ENCODE measurements around the gene TP53INP2.

- TF ChIP-seq CTCF (IDR thresholded peaks at IDR 0.05): no peak
- no peak for TF ChIP-seq POLR2A (IDR thresholded peaks at IDR 0.05)
- no peak for TF ChIP-seq POLR2AphosphoS5 (IDR thresholded peaks at IDR 0.05; ENCODE audit: insufficient read depth in 1 of 2, low read depth in 1 of 2)
Observed at GRCh38 chr20:34691838-34692237, 12.3 kb upstream of the TP53INP2 start.
